Ishikawa (cell line): Measurements from ENCODE around the gene CRTAP.

ENCODE experiments used
- CEBPB ChIP-seq: IDR thresholded peaks from 2 replicates; pipeline ENCODE4 v1.6.1; 2012
- NFIC ChIP-seq: IDR thresholded peaks from 2 replicates; pipeline ENCODE4 v1.6.1; 2012
- YY1 ChIP-seq: IDR thresholded peaks from 2 replicates; pipeline ENCODE4 v1.6.1; 2012; ENCODE audit warnings: low read depth
- TF ChIP-seq, protein P1 (sequence below): IDR thresholded peaks from 2 replicates; pipeline ENCODE4 v1.6.1; 2012

- TF ChIP-seq CEBPB (no peak), YY1 (no peak), NFIC (no peak)
- TF ChIP-seq, protein P1, sequence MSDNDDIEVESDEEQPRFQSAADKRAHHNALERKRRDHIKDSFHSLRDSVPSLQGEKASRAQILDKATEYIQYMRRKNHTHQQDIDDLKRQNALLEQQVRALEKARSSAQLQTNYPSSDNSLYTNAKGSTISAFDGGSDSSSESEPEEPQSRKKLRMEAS, result no peak
These were observed 9.2 kb downstream of the CRTAP start for GRCh38 chr3:33122991-33123390.
